Coronary artery (tissue), 2 donors: ENCODE results near the gene HOPX.
"Not testable (repeated sequence)": the region's sequence is repeated elsewhere in the genome, so short reads cannot be mapped to it uniquely, and the experiment has no call there.

ENCODE experiments used
- DNase-seq: peaks from one replicate; pipeline ENCODE4 v3.0.0-alpha.2; 2017; ENCODE audit warnings: low spot score
- H3K27ac ChIP-seq, 2 donors: fragments of 200-600 bp; sonication (generic); one replicate each; pipeline ENCODE4 v1.5.1; 2016 to 2019
- H3K4me3 ChIP-seq: fragments of 200-600 bp; sonication (generic); 2 replicates; pipeline ENCODE4 v1.5.1; 2016; ENCODE audit warnings: mild to moderate bottlenecking, moderate library complexity
- TF ChIP-seq, protein P1 (sequence below): fragments of 200-600 bp; sonication (generic); IDR thresholded peaks from one replicate; pipeline ENCODE4 v1.5.1; 2019; ENCODE audit warnings: antibody characterized with exemption

The HOPX gene

DNA sequence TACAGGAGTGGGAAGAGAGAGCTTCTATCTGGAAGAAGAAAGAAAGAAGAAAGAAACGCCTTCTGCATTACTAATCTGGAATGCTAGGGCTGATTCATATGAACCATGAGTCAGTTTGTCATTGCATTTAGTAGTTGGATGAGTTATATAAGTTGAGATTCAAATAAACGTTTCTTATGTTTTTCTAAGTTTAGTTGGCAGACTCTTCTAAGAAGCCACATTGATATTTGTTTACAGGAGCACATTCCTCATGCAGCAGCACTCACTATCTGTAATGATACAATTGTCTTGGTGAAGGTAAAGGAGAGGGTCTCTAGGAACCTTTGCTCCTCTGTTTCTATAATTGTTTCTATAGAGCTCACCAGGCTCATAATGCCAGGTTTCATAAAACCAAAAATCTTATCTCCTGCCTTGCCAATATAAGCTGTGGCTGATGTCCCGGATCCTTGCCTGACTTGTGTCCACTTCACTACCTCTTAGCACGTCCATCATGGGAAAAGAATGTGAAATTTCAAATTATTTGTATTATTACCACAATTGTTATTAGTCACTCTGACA lies 39.5 kb downstream of the HOPX start:
- no peak overlapping the region for H3K4me3 ChIP-seq
- TF ChIP-seq, protein P1, sequence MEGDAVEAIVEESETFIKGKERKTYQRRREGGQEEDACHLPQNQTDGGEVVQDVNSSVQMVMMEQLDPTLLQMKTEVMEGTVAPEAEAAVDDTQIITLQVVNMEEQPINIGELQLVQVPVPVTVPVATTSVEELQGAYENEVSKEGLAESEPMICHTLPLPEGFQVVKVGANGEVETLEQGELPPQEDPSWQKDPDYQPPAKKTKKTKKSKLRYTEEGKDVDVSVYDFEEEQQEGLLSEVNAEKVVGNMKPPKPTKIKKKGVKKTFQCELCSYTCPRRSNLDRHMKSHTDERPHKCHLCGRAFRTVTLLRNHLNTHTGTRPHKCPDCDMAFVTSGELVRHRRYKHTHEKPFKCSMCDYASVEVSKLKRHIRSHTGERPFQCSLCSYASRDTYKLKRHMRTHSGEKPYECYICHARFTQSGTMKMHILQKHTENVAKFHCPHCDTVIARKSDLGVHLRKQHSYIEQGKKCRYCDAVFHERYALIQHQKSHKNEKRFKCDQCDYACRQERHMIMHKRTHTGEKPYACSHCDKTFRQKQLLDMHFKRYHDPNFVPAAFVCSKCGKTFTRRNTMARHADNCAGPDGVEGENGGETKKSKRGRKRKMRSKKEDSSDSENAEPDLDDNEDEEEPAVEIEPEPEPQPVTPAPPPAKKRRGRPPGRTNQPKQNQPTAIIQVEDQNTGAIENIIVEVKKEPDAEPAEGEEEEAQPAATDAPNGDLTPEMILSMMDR, result no peak
- DNase-seq, result no peak
- no peak overlapping the region for H3K27ac ChIP-seq

DNA sequence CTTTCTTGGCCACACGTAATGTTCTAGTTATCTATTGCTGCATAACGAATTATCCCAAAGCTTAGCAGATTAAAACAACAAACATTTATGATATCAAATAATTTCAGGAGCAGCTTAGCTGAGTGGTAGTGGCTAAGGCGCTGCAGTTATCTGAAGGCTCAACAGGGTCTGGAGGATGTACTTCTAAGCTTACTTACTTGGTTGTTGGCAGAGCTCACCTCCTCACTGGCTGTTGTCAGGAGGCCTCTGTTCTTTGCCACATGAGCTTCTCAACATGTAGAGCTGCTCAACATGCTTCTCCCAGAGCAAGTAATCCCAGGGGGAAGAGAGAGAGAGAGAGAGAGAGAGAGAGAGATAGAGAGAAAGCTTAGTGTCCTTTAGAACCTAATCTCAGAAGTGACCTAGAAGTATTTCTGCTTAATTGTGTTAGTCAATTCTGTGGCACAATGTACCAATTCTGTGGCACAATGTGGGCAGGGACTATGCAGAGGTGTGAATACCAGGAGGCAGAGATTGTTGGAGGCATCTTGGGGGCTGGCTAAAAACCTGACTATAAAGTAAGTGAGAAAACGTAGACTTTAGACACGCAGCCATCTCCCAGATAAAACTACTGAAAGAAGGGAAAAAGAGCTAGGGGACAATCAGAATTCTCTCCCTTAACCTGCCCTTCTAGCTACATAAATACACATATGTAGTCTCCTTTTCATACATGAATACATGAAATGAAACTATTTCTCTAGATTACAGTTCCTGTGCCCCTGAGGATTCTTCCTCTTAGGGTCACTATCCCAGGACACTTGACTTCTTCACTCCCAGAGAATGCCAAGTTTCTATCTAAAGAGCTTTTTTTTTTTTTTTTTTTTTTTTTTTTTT lies 40.2 kb downstream of the HOPX start:
- H3K4me3 ChIP-seq, result no peak overlapping the region
- TF ChIP-seq, protein P1, result no peak
- DNase-seq, result no peak
- no peak overlapping the region for H3K27ac ChIP-seq

DNA sequence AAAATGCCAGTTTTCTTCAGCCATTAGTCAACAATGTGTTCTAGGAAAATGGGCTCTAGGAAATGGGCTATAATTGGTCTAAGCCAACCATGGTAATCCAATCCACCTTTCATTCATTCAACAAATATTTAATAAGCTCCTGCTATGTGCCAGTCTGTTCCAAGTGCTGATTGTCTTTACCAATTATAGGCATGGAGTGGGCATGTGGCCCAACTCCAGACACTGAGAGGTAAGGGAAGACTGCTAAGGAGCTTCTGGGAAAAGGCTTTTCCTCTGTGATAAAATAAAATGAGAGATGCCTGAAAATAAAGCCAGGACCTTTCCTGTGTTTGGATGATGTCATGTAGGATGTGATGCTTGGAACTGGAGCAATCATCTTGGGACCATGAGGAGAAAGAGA lies 43.3 kb downstream of the HOPX start:
- no peak for DNase-seq
- H3K27ac ChIP-seq, result no peak overlapping the region
- no peak overlapping the region for H3K4me3 ChIP-seq
- TF ChIP-seq, protein P1, result no peak

DNA sequence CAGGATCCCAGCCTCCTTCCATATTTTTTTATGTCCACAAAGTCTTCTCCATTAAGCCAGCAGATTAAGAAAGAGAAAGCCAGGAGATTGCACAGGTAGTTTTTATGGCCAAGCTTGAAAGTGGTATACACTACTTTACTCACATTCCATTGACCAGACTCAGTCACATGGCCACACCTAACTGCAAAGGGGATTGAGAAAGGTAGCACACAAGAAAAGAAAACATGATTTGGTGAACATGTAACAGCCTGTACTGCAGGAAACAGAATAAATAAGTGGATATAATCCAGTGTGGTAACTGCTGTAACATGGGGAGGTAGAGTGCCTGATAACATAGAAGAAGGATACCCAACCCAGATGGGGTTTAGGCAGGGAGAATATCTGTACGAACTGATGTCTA lies 43.9 kb downstream of the HOPX start:
- no peak overlapping the region for H3K4me3 ChIP-seq
- TF ChIP-seq, protein P1, result no peak
- DNase-seq, result no peak
- H3K27ac ChIP-seq, result no peak overlapping the region

DNA sequence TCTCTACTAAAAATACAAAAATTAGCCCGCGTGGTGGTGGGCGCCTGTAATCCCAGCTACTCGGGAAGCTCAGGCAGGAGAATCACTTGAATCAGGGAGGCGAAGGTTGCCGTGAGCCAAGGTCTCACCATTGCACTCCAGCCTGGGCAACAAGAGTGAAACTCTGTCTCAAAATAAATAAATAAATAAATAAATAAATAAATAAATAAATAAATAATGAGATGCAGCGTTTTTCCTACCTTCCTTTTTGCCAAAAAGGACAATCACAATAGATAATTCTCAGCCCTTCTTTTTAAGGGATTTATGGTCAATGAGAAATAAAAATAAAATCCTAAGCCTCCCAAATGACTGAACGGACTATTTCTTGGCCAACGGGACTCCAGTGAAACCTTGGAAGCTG lies 46.1 kb downstream of the HOPX start:
- not testable (repeated sequence) for H3K27ac ChIP-seq, H3K4me3 ChIP-seq, DNase-seq

DNA sequence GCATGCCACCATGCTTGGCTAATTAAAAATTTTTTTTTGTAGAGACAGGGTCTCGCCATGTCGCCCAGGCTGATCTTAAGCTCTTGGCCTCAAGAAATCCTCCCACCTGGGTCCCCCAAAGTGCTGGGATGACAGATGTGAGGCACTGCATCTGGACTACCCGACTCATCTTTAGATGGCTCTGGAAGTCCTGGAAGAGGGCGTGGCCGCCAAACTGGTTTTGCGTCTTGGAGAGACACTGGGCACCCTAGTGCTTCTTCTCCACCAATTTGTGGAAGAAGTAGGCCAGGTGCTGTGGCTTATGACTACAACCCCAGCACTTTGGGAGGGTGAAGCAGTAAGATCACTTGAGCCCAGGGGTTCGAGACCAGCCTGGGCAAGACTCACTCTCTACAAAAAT lies 47.6 kb downstream of the HOPX start:
- no peak overlapping the region for H3K4me3 ChIP-seq
- no peak overlapping the region for H3K27ac ChIP-seq
- DNase-seq, result no peak
- TF ChIP-seq, protein P1, result no peak

DNA sequence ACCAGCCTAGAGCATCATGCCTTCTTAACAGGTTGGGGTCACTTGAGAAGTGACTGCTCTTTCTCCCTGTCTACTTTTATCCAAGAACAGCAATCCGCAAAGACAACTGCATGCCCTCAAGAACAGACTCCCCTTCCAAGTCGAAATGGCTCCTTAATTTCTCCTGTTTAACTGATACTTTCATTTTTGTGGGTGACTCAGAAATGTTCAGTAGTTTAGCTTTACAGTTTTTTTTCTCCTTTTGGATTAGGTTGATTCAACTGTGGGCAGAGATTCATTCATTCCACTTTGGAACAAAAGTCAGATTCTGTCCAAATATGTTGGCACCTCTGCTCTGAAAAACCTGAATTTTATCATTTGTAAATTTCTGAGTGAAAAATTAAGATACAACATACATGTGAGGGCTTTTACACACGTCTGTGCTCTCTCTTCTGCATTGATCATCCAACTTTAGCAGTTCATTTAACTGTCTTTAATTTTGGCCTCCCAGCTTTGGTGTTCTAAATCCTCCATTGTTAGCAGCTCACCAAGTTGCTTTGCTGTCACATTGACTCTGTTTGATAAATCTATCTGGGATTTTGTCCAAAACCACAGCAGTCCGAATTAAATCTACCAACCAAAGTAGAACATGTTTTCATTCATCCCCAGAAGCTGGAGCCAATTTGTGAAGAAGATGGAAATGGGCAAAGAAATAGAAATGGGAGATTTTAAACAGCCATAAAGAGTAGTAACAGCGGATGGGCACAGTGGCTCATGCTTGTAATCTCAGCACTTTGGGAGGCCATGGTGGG lies 50.0 kb downstream of the HOPX start:
- H3K27ac ChIP-seq, result no peak overlapping the region
- H3K4me3 ChIP-seq, result no peak overlapping the region
- DNase-seq, result no peak
- TF ChIP-seq, protein P1, result no peak
